ENCODE data around the gene DDX27.

Gene DDX27

GRCh38 chr20:49233226-49233625, 14.0 kb downstream of the DDX27 start:
- peaks cover 69% of the 10 kb centered on the region for H3K36me3 ChIP-seq (ENCODE audit: control insufficient read depth, insufficient read depth, low read length)
- H3K27me3 ChIP-seq (ENCODE audit: control insufficient read depth, insufficient read depth, low read length) = no peaks in the 10 kb centered on the region
- no peak overlapping the region for H3K4me3 ChIP-seq (ENCODE audit: low read depth, low read length)

GRCh38 chr20:49234831-49235230, 15.6 kb downstream of the DDX27 start:
- no peaks in the 10 kb centered on the region for H3K4me1 ChIP-seq (ENCODE audit: control insufficient read depth, insufficient read depth, low read length)
- H3K9me3 ChIP-seq (ENCODE audit: control insufficient read depth, insufficient read depth, low read length) = no peaks in the 10 kb centered on the region
- no peak overlapping the region for H3K4me3 ChIP-seq (ENCODE audit: low read depth, low read length)
- no peak overlapping the region for H3K9ac ChIP-seq (ENCODE audit: low read depth, low read length)
- H3K27me3 ChIP-seq (ENCODE audit: control insufficient read depth, insufficient read depth, low read length) = no peaks in the 10 kb centered on the region
- H3K36me3 ChIP-seq (ENCODE audit: control insufficient read depth, insufficient read depth, low read length) = peaks cover 74% of the 10 kb centered on the region

More at GRCh38 chr20:49233226-49233625, 14.0 kb downstream of the DDX27 start:
- Histone ChIP-seq H3K9me3 (ENCODE audit: control insufficient read depth, insufficient read depth, low read length) (no peaks in the 10 kb centered on the region), H3K4me1 (ENCODE audit: control insufficient read depth, insufficient read depth, low read length) (no peaks in the 10 kb centered on the region), H3K9ac (ENCODE audit: low read depth, low read length) (no peak overlapping the region)

GRCh38 chr20:49236301-49236700, 17.1 kb downstream of the DDX27 start:
- Histone ChIP-seq H3K36me3 (ENCODE audit: control insufficient read depth, insufficient read depth, low read length) (peaks cover 62% of the 10 kb centered on the region), H3K9me3 (ENCODE audit: control insufficient read depth, insufficient read depth, low read length) (no peaks in the 10 kb centered on the region), H3K4me1 (ENCODE audit: control insufficient read depth, insufficient read depth, low read length) (no peaks in the 10 kb centered on the region), H3K9ac (ENCODE audit: low read depth, low read length) (no peak overlapping the region), H3K4me3 (ENCODE audit: low read depth, low read length) (no peak overlapping the region), H3K27me3 (ENCODE audit: control insufficient read depth, insufficient read depth, low read length) (no peaks in the 10 kb centered on the region)

- Histone ChIP-seq H3K9ac (ENCODE audit: low read depth, low read length) (no peak overlapping the region), H3K36me3 (ENCODE audit: control insufficient read depth, insufficient read depth, low read length) (peaks cover 62% of the 10 kb centered on the region), H3K9me3 (ENCODE audit: control insufficient read depth, insufficient read depth, low read length) (no peaks in the 10 kb centered on the region), H3K4me1 (ENCODE audit: control insufficient read depth, insufficient read depth, low read length) (no peaks in the 10 kb centered on the region), H3K27me3 (ENCODE audit: control insufficient read depth, insufficient read depth, low read length) (no peaks in the 10 kb centered on the region), H3K4me3 (ENCODE audit: low read depth, low read length) (no peak overlapping the region)
These were observed 18.3 kb downstream of the DDX27 start for GRCh38 chr20:49237531-49237930.

- Histone ChIP-seq H3K36me3 (ENCODE audit: control insufficient read depth, insufficient read depth, low read length) (peaks cover 64% of the 10 kb centered on the region), H3K27me3 (ENCODE audit: control insufficient read depth, insufficient read depth, low read length) (no peaks in the 10 kb centered on the region)
These were observed 26.9 kb downstream of the DDX27 start for GRCh38 chr20:49245921-49246740.

GRCh38 chr20:49247169-49247723, 28.0 kb downstream of the DDX27 start:
- Histone ChIP-seq H3K9ac (ENCODE audit: low read depth, low read length) (no peak overlapping the region), H3K27me3 (ENCODE audit: control insufficient read depth, insufficient read depth, low read length) (no peaks in the 10 kb centered on the region), H3K9me3 (ENCODE audit: control insufficient read depth, insufficient read depth, low read length) (no peaks in the 10 kb centered on the region), H3K4me3 (ENCODE audit: low read depth, low read length) (no peak overlapping the region), H3K36me3 (ENCODE audit: control insufficient read depth, insufficient read depth, low read length) (peaks cover 65% of the 10 kb centered on the region), H3K4me1 (ENCODE audit: control insufficient read depth, insufficient read depth, low read length) (no peaks in the 10 kb centered on the region)

More at GRCh38 chr20:49245921-49246740, 26.9 kb downstream of the DDX27 start:
- no peaks in the 10 kb centered on the region for H3K9me3 ChIP-seq (ENCODE audit: control insufficient read depth, insufficient read depth, low read length)
- H3K4me3 ChIP-seq (ENCODE audit: low read depth, low read length) = no peak overlapping the region
- H3K9ac ChIP-seq (ENCODE audit: low read depth, low read length) = no peak overlapping the region
- H3K4me1 ChIP-seq (ENCODE audit: control insufficient read depth, insufficient read depth, low read length) = no peaks in the 10 kb centered on the region

GRCh38 chr20:49247792-49248191, 28.6 kb downstream of the DDX27 start:
- Histone ChIP-seq H3K27me3 (ENCODE audit: control insufficient read depth, insufficient read depth, low read length) (no peaks in the 10 kb centered on the region), H3K9me3 (ENCODE audit: control insufficient read depth, insufficient read depth, low read length) (no peaks in the 10 kb centered on the region), H3K9ac (ENCODE audit: low read depth, low read length) (no peak overlapping the region), H3K4me1 (ENCODE audit: control insufficient read depth, insufficient read depth, low read length) (no peaks in the 10 kb centered on the region), H3K4me3 (ENCODE audit: low read depth, low read length) (no peak overlapping the region), H3K36me3 (ENCODE audit: control insufficient read depth, insufficient read depth, low read length) (peaks cover 69% of the 10 kb centered on the region)

- no peaks in the 10 kb centered on the region for H3K27me3 ChIP-seq (ENCODE audit: control insufficient read depth, insufficient read depth, low read length)
- H3K9me3 ChIP-seq (ENCODE audit: control insufficient read depth, insufficient read depth, low read length) = no peaks in the 10 kb centered on the region
- no peaks in the 10 kb centered on the region for H3K4me1 ChIP-seq (ENCODE audit: control insufficient read depth, insufficient read depth, low read length)
- no peak overlapping the region for H3K4me3 ChIP-seq (ENCODE audit: low read depth, low read length)
- no peak overlapping the region for H3K9ac ChIP-seq (ENCODE audit: low read depth, low read length)
- H3K36me3 ChIP-seq (ENCODE audit: control insufficient read depth, insufficient read depth, low read length) = peaks cover 69% of the 10 kb centered on the region
These were observed 29.1 kb downstream of the DDX27 start for GRCh38 chr20:49248301-49248700.

GRCh38 chr20:49248879-49249665, 29.9 kb downstream of the DDX27 start:
- no peaks in the 10 kb centered on the region for H3K9me3 ChIP-seq (ENCODE audit: control insufficient read depth, insufficient read depth, low read length)
- no peak overlapping the region for H3K9ac ChIP-seq (ENCODE audit: low read depth, low read length)
- no peaks in the 10 kb centered on the region for H3K4me1 ChIP-seq (ENCODE audit: control insufficient read depth, insufficient read depth, low read length)
- peaks cover 71% of the 10 kb centered on the region for H3K36me3 ChIP-seq (ENCODE audit: control insufficient read depth, insufficient read depth, low read length)
- no peaks in the 10 kb centered on the region for H3K27me3 ChIP-seq (ENCODE audit: control insufficient read depth, insufficient read depth, low read length)
- no peak overlapping the region for H3K4me3 ChIP-seq (ENCODE audit: low read depth, low read length)

GRCh38 chr20:49252556-49253350, 33.5 kb downstream of the DDX27 start:
- Histone ChIP-seq H3K9ac (ENCODE audit: low read depth, low read length) (no peak overlapping the region), H3K9me3 (ENCODE audit: control insufficient read depth, insufficient read depth, low read length) (no peaks in the 10 kb centered on the region), H3K36me3 (ENCODE audit: control insufficient read depth, insufficient read depth, low read length) (peaks cover 74% of the 10 kb centered on the region), H3K4me3 (ENCODE audit: low read depth, low read length) (no peak overlapping the region), H3K4me1 (ENCODE audit: control insufficient read depth, insufficient read depth, low read length) (no peaks in the 10 kb centered on the region), H3K27me3 (ENCODE audit: control insufficient read depth, insufficient read depth, low read length) (no peaks in the 10 kb centered on the region)

GRCh38 chr20:49256261-49256660, 37.0 kb downstream of the DDX27 start:
- H3K4me1 ChIP-seq (ENCODE audit: control insufficient read depth, insufficient read depth, low read length) = no peaks in the 10 kb centered on the region
- no peak overlapping the region for H3K4me3 ChIP-seq (ENCODE audit: low read depth, low read length)
- no peak overlapping the region for H3K9ac ChIP-seq (ENCODE audit: low read depth, low read length)
- H3K36me3 ChIP-seq (ENCODE audit: control insufficient read depth, insufficient read depth, low read length) = peaks cover 66% of the 10 kb centered on the region
- H3K9me3 ChIP-seq (ENCODE audit: control insufficient read depth, insufficient read depth, low read length) = no peaks in the 10 kb centered on the region
- H3K27me3 ChIP-seq (ENCODE audit: control insufficient read depth, insufficient read depth, low read length) = no peaks in the 10 kb centered on the region
